ENCODE data around the gene C11orf24.

C11orf24 gene

DNA sequence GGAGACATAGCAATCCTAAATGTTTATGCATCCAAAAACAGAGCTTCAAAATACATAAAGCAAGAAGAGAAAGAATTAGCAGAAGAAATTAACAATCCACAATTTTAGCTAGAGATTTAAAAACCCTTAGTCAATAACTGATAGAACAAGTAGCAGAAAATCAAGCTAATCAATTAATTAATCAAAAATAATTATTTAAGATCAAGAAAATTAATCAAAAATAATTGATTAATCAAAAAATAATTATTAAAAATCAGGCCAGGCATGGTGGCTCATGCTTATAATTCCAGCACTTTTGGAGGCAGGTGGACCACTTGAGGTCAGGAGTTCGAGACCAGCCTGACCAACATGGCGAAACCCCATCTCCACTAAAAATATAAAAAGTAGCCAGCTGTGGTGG lies 29.2 kb downstream of the C11orf24 start:
- DNase-seq, result no peak

DNA sequence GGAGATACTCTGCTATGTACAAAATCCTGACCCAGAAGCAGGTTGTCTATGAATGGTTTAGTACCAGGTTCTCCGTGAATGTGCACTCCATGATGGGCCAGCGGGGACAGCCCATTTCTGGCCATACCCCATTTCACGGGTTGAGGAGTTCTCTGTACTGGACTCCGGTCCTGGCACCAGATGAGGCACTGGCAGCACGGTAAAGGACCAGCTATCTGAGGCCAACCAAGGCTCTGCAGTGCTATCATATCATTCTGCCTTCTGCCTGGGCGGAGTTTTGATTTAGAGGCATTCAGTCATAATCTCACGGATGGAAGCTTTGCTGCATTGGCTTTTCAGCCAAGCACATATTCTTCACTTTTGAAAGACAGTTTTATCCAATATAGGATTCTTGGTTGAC lies 40.2 kb downstream of the C11orf24 start:
- DNase-seq, result no peak

DNA sequence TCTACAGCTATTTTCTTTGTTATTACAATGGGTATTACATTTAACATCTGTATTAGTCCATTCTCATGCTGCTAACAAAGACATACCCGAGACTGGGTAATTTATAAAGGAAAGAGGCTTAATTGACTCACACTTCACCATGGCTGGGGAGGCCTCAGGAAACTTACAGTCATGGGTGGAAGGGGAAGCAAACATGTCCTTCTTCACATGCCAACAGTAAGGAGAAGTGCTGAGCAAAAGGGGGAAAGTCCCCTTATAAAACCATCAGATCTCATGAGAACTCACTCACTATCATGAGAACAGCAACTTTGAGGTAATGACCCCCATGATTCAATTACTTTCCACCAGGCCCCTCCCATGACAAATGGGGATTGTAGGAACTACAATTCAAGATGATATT lies 42.2 kb downstream of the C11orf24 start:
- DNase-seq, result no peak

DNA sequence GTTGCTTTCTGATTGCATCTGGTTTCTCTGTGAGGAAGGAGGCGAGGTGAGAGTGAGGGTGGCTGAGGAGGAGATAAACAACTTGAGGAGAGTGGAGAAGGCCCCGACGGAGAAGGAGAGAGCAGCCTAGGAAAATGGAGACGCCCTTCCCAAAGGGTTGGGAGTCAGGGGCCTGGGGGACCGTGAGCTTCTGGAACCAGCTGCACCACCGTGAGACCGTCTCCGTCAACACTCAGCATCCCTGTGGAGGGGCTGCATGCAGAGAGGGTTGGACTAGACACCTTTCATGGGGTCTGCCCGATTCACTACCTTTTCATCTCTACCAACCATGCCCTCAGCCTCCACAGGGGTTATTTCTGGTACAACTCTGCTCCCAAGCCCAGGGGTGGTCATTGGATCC lies 45.4 kb downstream of the C11orf24 start:
- DNase-seq, result no peak

DNA sequence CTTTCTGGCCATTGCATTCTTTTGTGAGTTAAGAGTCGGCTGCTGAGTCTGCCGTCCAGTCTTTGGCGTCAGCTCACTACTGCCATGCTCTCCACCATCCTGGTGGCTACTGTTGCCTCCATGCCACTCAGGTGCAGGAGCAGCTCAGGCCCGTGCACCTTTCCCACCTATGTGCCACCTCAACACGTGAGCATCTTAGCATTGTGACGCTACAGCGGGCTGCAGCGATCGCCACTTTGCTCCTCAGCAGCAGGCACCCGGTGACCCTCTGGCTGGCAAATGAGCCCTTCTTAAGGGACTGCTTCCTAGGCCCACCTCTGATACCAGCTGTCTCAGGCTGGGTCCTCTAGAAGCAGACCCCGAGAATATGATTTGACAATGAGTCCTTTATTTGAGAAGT lies 47.2 kb downstream of the C11orf24 start:
- DNase-seq, result no peak

DNA sequence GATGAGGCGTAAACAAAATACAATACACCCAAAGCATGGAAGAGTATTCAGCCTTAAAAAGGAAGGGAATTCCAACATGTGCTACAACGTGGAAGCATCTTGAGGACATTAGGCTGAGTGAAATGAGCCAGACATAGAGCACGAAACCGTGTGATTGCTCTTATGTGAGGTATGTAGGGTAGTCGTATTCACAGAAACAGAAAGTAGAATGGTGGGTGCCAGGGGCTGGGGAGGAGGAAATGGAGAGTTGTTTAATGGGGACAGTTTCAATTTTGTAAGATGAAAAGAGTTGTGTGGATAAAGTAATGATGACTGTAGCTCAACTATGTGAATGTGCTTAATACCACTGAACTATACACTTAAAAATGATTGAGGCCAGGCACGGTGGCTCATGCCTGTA lies 48.5 kb downstream of the C11orf24 start:
- DNase-seq, result no peak

DNA sequence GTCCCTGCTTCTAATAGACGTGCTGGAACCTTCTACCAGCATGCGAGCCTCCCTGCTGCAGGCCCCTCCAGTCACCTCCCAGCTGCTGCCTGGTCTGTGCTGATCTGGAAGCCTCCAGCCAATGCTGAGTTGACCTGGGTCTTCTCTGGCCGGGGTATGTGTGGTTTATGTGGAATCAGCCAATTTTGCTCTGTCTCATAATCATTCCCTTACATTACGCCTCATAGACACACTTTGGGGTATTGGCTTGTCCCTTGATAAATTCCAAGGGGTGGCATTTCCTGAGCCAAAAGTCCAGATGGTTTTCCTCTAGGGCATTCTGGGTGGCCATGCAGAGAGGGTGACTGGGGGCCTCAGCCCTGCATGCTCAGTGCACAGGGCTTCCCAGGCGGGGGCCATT lies 50.4 kb downstream of the C11orf24 start:
- no peak for DNase-seq

DNA sequence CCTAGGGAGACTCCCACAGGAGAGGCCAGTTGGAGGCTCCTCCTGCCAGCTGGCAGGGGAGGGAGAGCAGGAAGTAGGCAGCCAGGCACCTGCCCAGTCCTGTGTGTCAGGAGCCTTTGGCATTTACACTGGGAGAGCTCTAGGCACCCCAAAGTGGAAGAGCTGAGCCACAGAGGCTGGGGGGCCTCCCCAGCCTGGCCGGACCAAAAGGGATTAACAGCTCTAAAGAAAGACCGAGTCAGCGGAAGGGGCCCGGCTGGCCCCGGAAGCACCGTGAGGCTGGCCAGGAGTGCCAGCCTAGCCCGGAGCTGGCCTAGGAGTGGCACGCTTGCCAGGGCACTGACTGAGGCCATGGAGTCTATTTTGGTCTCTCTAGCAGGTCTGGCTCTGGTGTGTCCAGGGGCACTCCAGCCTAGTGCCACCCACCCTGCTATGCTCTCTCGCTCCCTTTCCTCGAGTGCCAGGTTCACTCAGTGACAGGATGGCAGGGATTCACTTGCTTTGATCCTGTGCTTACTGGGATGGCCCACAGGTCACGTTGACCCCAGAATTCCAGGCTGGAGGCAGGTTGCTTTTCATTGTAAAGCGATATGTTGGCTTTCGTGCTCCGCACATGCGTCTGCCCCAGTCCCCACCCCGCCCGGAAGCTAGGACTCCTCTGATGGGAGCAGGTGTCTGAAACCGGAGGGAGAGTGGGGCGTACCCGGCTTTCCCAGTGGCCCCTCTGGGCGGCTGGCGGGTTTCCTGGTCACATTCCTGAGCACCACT lies 55.4 kb downstream of the C11orf24 start:
- DNase-seq, result no peak

DNA sequence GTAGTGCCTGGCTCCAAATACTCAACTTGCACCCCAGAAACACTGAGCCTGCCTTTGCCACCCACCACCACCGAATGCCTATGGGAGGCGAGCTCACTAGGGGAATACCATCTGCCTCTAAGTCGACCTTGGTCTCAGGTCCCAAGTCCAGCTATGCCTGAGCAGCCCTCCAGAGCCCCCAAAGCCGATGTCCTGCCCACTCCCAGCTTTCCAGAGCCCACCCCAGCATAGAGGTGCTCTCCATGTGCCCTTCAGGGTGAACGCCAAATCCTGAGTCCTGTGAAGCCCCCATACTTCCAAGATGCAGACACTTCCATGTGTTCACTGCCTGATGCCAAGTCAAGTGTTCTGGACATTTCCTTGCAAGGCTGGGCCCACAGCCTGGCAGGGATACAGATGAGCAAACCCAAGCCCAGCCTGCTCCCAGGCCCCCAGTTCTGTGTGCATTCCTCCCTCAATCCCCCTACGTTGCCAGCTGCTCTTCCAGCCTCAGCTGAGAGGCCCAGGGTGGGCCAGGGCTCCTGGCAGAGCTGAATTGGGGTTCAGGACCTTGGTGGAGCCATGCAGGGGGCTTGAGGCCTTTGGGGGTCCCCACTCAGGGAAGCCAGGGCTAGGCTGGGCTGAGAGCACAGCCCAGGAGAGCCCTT lies 56.1 kb downstream of the C11orf24 start:
- DNase-seq, result no peak

DNA sequence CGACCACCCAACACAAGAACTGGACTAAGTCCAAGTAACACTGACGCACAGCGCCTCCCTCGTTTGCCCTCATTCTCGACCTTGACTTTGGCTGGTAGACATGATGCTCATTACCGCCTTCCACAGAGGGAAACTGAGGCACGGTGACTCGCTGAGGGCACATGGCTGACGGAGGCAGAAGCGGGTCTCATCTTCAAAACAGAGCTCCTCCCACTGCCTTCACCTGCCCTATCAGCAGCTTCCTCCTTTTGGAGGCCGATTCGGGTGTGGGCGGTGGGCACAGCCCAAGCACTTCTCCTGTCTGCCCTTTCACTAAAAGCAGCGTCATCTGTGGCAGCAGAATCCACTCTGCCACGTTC lies 56.7 kb downstream of the C11orf24 start:
- DNase-seq, result no peak

DNA sequence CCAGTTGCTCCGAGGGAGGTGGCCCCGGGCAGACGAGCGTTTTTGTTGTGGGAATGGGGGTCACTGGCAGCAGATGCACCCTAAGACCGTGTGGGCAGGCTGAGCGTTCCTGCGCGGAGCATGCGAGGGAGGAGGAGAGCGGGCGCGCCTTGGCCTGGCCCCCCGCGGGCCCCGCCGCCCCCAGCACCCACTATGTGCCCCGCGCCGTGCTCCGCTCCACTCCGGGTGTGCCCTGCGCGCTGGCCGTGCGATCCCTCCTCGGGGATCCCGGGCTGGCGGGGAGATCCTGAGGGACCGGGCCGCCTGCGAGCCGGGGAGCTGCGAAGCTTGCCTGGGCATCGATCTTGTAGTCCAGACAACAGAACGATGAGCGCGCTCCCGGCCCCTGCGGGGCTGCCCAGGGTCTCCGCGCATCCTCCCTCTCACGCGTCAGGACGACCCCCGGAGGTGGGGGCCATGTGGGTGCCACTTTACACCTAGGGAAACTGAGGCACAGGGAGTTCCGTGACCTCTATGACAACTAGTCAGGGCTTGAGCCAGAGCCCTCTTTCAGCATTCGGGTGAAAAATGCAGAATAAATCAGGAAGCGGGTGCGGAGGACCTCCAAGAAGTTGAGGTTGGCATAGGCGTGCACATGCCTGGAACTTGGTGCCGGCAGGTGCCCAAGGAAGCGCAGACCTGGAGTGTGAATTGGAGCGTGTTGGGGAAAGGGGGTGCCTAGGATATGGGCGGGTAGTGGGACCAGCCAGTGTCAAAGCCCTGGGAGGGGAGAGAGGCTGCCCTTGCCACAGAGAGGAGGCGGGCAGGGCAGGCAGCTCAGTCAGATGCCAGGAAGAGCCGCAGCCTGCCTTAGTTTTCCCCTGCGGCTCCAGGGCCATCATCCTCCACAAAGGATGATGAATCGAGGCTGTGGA lies 57.3 kb downstream of the C11orf24 start:
- DNase-seq, result no peak

DNA sequence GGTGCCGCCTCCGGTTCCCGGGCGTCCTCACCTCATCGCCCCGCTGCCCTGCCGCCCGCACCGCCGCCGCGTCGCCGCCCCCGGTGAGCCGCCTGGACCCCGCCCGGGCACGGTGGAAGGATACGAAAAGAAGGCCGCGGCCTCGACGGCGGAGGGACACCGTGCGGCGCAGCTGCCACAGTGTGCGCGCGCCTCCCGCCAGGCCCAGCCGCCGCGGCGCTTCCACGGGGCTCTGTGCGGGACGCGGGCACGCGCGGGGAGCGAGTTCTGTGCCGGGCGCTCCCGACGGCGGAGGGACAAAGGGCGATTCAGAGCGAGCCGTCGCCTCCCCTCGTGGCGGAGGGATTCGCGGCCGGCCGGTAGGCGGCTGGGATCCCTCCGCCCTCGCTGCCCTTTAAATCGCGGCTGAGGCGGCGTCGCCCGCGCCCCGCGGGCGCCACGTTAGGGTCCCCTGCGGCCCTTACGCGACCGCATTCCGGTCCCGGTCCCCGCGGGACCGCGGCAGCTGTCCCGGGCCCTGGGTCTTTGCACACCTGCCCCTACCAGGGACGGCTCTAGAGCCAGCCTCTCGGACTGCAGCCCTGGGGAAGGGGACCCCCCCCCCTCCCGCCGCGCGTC lies 58.1 kb downstream of the C11orf24 start:
- DNase-seq, result peak; percentile 75

DNA sequence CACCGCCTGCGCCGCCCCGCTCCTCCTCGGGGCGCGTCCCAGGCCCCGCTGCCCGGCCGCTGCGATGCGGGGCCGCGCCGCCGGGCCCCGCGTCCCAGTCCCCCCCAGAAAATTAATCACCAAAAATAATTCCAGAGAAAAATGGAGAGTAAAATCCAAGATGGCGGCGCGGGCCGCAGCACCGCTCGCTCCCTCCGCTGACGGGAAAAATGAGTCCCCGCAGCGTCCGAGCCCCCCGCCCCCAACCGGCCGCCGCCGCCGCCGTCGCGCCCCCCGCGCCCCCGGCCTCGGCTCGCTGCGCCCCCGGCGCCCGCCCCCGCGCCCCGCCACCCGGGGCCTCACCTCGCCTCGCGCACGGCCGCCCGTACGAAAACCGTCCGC lies 58.6 kb downstream of the C11orf24 start, which contains the start of gene KMT5B:
Gene KMT5B, minus strand, starts transcription at position 162 of the 381 bp plus-strand sequence. CDS start 23,220 bp downstream, outside the sequence.
- peak; percentile 47 for DNase-seq

DNA sequence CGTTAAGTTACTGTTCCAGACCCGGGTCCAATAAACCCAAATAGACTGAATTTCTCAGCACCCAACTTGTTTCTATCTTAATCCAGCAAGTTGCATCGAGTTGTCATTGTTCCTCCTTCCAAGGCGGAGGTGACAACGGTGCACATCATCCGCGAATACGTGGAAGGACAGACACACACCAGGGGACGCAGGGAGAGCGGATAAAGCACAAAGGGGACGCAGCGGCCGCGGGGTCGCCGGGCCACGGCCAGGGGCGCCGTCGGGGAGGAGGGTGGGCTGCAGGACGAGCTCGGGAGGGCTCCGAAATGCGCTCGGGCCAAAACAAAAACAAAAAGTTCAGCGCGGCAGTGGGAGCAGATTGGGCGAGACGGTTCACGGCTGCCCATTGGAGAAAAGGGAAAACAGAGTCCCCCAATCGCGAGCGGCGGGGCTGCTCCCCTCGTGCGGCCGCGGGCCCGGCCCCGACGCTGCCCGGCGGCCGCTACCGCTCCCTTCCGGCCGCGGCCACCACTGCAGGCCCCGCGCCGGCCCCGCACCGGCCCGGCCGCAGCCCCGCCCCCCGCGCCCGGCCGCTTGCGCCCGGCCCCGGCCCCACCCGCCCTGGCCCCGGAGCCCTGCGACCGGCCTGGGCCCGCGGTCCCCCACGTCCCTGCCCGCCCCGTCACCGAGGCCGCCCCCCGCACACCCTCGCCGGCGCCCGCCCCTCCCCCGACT lies 59.2 kb downstream of the C11orf24 start:
- peak; percentile 62 for DNase-seq

DNA sequence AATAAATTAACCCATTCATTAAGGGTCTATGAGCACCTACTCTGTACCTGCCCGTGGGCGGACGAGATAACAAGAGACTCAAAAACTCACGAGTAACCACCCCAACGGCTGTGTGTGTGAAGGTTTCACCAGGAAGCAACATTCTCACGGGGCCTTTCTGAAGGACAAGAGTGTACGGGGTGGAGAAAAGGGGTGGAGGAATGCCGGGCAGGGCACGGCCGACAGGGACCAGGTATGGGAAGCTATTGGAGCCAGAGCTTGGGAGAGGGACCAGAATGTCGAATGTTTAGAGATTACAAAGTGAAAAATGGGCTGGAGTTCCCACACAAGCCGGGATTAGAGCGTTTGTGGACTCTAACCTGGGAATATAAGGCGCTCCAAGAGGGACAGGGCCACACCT lies 60.2 kb downstream of the C11orf24 start:
- no peak for DNase-seq
